Psoas muscle (tissue), 7 donors: Measurements from ENCODE around the gene FOXD4L1. TPM values are rescaled to one million over a fixed set of nuclear protein-coding genes. Genes with fewer than 3 reads are reported as not detected.

Experiments used
- polyA plus RNA-seq, 3 donors: library from polyadenylated mRNA; stranded (reverse); fragments of 200-250 nt; gene quantifications; one replicate each; pipeline ENCODE4 v1.2.3, GENCODE V29; 2013
- total RNA-seq, 4 donors: library from RNA; stranded (reverse); fragmentation: NEBNext Ultra II Directional in 2 of 4; extraction: Animal tissue kit (Norgen Biotek cat#: 25700) in 2 of 4; gene quantifications; one replicate each; pipeline versions ENCODE4 v1.2.1 to v1.2.4, GENCODE V29; 2021 to 2023
- donor health status: healthy with polysubstance abuse.
- donor health status: DM: no; HTN: no; CAD: no; lungs with moderate emphysema.
- donor health status: Bipolar disorder and iron deficiency.
- donor health status: healthy.
- donor health status: DM: no; HTN: no; CAD: no.
- donor health status: DM: no; HTN: no; CAD: no.
- donor health status: DM: yes; HTN: yes; CAD: no.

Gene FOXD4L1
- total and polyA plus RNA-seq, 7 donors: 0.14 to 0.21 (median 0.17) TPM; not detected in 1

Other genes starting within 250 kb of the FOXD4L1 start
- gene PAX8, start 219.7 kb upstream of the FOXD4L1 start, total RNA-seq: under 1 TPM in 3 of 4 donors, not detected in 1; 0.19 to 0.36 (median 0.34) TPM
- 1 to 10 TPM in 1 of 3 donors, under 1 TPM in 2; 0.12 to 3.1 (median 0.78) TPM for gene PAX8, start 219.7 kb upstream of the FOXD4L1 start, polyA plus RNA-seq
- 10 to 100 TPM; 18.9 to 29.3 (median 25.3) TPM for gene ZNG1B, start 61.0 kb upstream of the FOXD4L1 start, total RNA-seq
- gene ZNG1B, start 61.0 kb upstream of the FOXD4L1 start, polyA plus RNA-seq: 10 to 100 TPM; 22.7 to 63.2 (median 28.0) TPM
- gene RABL2A, start 128.6 kb downstream of the FOXD4L1 start, total RNA-seq: 1 to 10 TPM; 2.6 to 5.3 (median 3.5) TPM
- gene RABL2A, start 128.6 kb downstream of the FOXD4L1 start, polyA plus RNA-seq: 1 to 10 TPM; 1.1 to 5.3 (median 3.5) TPM